ENCODE results near the gene NDUFA8.

Gene NDUFA8

GRCh38 chr9:122096620-122097415, 62.8 kb downstream of the NDUFA8 start:
- no peak for DNase-seq

- DNase-seq: no peak
Measured at GRCh38 chr9:122095010-122095767, 64.4 kb downstream of the NDUFA8 start.
